CD4-positive, alpha-beta T cell treated with Interleukin-15 for 1 hour (primary cell): ENCODE data around the gene GDPD5.
A peak's percentile ranks its signal among the peaks of the same experiment; 100 is the strongest.

Experiments used
- DNase-seq: peaks from one replicate; pipeline ENCODE4 v3.0.0-alpha.2; 2020

Gene GDPD5

GRCh38 chr11:75557666-75558494 is 32.1 kb upstream of the GDPD5 start:
- no peak for DNase-seq

- no peak for DNase-seq
Measured at GRCh38 chr11:75556275-75556674, 30.5 kb upstream of the GDPD5 start.

GRCh38 chr11:75555079-75555811 is 29.5 kb upstream of the GDPD5 start:
- no peak for DNase-seq

- DNase-seq, result no peak
Measured at GRCh38 chr11:75554258-75555022, 28.7 kb upstream of the GDPD5 start.

GRCh38 chr11:75553889-75554257 is 28.1 kb upstream of the GDPD5 start:
- no peak for DNase-seq

- no peak for DNase-seq
Measured at GRCh38 chr11:75553182-75553581, 27.4 kb upstream of the GDPD5 start.

GRCh38 chr11:75549370-75549958 is 23.7 kb upstream of the GDPD5 start:
- no peak for DNase-seq

GRCh38 chr11:75548595-75549272 is 23.0 kb upstream of the GDPD5 start:
- no peak for DNase-seq

GRCh38 chr11:75547617-75548058 is 21.9 kb upstream of the GDPD5 start:
- DNase-seq, result no peak

- no peak for DNase-seq
Measured at GRCh38 chr11:75547177-75547576, 21.4 kb upstream of the GDPD5 start.

- no peak for DNase-seq
Measured at GRCh38 chr11:75543806-75544205, 18.1 kb upstream of the GDPD5 start.

GRCh38 chr11:75542088-75542438 is 16.3 kb upstream of the GDPD5 start:
- no peak for DNase-seq

- no peak for DNase-seq
Measured at GRCh38 chr11:75541193-75542087, 15.7 kb upstream of the GDPD5 start.

- no peak for DNase-seq
Measured at GRCh38 chr11:75539459-75540334, 14.0 kb upstream of the GDPD5 start.

- no peak for DNase-seq
Measured at GRCh38 chr11:75538150-75538942, 12.6 kb upstream of the GDPD5 start.

- DNase-seq, result no peak
Measured at GRCh38 chr11:75537740-75538139, 12.0 kb upstream of the GDPD5 start.

- DNase-seq, result peak; percentile 69
Measured at GRCh38 chr11:75536786-75537641, 11.3 kb upstream of the GDPD5 start.

- no peak for DNase-seq
Measured at GRCh38 chr11:75535071-75535470, 9.3 kb upstream of the GDPD5 start.
